Activated CD4-positive, alpha-beta T cell treated with anti-CD3 and anti-CD28 coated beads for 4 hours (primary cell): ENCODE measurements around the gene FAM120C.

Experiments used
- DNase-seq, 2 donors: peaks; one replicate each; pipeline ENCODE4 v3.0.0-alpha.2; 2020

The FAM120C gene, protein sequence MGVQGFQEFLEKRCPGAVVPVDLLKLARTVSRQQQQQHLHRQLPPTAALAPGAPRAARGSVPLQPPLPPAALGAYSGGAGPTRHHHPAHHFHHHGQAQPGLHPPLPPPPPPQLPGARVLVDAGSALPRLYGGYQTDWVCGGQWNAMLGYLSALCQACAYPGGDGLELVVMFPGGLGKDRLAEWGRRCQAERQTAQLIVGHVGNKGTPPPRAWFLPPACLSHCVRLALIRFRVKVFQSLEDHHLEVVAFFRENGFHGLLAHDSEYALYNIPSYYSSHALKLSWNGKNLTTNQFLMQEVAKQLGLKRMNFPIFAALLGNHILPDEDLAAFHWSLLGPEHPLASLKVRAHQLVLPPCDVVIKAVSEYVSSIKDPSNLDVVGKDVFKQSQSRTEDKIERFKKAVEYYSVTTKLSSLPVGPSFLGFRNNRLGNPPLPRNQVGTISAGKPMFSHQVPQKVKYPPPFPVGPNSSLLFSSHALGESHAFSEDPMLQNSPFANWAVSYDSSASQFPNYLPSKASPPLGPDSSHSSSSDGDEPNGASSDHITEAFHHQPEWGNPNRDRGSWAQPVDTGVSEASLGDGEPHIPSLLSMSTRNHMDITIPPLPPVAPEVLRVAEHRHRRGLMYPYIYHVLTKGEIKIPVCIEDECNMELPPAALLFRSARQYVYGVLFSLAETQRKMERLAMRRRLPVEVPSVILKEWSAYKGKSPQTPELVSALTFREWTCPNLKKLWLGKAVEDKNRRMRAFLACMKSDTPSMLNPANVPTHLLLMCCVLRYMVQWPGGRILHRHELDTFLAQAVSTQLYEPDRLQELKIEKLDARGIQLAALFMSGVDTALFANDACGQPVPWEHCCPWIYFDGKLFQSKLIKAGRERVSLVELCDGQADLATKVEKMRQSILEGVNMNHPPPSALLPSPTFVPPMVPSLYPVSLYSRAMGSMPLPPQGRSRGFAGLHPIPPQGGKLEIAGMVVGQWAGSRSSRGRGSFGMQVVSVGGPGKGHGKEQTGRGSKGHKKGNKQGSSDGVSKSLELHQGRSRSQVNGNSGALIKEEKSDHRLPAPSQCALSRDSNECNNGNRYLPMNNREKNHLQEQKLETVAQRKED

DNA sequence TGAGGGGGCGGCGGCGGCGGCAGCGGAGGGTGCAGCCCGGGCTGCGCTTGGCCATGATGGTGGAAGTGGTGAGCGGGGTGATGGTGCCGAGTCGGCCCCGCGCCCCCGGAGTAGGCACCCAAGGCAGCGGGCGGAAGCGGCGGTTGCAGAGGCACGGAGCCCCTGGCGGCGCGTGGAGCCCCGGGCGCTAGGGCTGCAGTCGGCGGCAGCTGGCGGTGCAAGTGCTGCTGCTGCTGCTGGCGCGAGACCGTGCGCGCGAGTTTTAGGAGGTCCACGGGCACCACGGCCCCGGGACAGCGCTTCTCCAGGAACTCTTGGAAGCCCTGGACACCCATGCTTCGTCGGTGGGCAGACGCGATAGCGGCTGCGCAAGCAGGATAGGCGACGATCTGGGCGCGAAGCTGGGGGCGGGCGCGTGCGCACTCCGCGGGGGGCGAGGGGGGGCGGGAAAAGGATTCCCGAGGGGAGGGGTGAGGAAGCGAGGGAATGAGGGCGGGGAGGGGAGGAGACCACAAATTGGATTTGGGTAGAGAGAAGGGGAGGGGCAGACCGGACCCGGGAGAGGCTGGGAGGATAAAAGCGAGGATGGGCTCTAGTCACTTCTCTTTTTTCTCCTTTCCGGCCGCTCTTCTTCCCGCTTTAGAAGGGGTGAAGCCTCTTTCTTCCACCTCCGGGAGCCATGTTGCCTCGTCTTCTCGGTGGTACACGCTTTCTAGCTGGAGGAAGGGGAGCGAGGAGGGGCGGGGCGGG, at the start of gene FAM120C:
TSS of gene FAM120C (minus strand) at position 391 of the 750 bp plus-strand sequence. CDS start at position 335, 56 bp downstream.
- DNase-seq, result peak; percentile 69

DNA sequence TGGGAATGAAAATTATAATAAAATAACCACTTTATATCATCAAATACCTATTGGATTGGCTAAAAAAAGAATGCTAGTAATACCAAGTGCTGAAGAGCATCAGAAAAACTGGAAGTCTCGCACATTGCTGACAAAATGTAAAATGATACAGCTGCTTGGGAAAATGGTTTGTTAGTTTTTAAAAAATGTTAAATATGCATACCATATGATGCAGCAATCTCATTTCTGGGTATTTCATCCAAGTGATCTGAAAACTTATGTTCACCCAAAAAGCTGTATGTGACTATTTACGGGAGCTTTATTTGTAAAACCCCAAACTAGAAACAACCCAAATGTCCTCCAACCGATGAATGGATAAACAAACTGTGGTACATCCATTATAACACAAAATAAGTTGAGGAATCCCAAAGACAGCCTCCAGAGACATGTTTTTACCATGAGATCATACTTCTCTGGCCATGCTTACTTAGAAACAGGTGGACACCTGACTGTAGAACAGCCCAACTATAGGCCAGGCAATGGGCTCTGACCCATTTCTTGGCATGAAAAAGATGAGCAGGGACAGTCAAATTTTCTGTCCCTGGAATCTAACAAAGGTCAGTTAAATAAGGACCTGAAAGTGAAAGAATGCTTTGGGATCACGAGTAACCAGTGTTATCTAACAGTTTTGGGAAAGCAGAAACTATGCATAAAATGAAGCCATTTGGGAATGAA, 47.5 kb upstream of the FAM120C start:
- no peak for DNase-seq

DNA sequence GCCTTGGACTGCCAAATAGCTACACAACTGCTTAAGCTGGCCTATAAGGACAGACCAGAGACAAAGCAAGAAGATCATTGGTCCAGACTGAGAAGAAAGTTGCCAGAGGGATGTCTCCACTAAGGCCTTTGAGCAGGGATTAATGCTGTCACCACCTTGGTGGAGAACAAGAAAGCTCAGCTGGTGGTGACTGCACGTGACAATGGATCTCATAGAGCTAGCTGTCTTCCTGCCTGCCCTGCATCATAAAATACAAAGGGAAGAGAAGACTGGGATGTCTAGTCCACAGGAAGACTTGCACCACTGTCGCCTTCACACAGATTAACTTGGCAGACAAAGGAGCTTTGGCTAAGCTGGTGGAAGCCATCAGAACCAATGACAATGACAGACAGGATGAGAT, 40.5 kb upstream of the FAM120C start:
- no peak for DNase-seq

DNA sequence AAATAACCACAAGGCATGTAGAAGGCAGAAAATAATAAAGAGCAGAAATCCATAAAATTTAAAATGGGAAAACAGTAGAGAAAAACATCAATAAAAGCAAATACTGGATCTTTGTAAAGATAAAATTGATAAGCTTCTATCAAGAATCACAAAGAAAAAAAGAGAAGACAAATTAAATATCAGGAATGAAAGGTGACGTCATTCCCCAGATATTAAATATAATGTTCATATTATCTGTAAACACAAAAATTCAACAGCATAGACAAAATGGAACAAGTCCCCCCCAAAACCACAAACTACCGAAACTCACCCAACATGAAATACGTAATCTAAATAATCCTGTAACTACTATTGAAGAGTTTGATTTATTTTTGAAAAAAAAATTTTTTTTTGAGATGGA, 30.5 kb upstream of the FAM120C start:
- DNase-seq, result no peak

DNA sequence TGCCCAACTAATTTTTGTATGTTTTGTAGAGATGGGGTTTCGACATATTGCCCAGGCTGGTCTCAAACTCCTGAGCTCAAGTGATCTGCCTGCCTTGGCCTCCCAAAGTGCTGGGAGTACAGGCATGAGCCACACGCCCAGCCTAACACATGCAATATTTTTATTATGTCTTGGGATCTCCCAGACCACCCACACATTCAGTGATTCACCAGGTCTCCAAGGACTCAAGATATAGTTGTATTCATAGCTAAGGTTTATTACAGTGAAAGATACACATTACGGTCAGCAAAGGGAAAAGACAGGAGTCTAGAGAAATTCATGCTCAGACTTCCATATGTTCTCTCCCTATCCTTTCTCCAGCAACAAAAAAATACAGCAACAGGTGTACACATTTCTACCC, 25.5 kb upstream of the FAM120C start:
- DNase-seq, result no peak

DNA sequence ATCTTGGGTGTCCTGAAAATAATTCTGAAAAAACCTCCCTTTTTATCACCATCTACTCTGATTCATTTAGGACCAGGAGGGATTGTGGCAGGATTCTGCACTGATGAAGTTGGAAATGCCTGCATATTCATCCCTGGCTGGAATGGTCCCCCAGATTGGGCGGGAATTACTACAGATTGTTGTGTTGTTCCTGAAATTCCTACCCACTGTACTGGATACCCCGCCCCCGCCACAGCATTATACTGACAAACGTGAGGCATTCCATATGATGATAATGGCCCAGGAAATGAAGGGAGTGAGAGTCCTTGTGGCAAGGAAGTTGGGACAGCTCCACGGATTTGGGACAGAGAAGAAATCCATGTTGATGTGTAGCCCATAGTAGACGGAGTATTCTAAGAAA, 15.2 kb upstream of the FAM120C start:
- no peak for DNase-seq

DNA sequence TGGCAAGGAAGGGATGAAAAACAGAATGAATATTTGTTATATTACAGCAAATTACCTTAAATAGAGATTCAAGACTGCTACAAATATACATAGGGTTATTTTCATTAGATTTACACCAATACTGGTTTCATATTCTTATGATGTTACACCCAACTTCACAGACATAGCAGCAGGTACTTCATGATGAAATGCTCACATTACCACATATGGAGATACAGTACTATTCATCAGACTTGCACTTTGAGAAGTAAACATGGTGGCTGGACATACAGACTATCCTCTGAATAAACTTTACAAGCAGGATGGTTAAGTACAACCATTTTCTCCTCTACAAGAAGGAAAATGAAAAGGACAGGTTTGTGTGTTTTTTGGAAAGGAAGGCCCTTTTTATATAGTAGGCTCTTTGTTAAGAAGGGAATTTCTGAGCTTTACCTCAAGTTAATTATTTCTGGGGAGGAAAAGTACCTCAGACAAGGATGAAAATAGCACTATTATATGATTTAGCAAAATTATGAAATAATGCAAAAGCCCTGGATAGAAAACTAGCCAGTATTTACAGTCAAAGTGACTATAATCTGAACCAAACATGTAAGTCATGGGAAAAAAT, 12.0 kb upstream of the FAM120C start:
- DNase-seq, result no peak

DNA sequence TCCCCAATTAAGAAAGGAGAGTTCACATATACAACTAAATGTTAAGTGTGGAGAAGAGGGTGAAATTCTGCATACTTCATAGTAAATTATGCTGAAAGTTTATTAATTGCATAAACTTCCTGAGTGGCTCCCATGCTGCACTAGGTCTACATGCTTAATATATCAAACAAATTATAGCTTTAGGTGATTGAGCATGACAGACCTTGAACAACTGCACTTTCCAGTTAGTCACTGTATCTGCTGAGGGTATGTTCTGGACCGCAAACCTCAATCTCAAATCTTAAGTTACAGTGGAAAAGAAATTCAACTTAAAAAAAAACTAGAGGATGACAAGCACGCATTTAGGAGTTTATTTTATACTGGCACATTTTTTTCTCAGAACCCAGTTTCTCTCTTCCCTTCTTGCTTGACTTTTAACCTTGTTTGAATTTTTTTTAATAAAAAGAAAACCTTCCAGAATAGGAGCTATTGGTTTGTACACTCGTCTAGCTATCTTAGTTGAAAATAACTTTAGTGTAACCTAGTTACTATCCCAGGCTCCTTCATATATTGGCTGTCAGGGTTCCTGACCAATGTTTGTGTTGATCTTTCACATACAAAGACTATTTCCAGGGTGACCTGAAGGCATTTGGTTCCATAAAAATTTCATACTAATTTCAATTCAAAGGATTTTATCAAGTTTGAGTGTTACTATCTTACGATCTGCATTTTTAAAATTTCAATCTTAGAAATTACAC, 10.2 kb upstream of the FAM120C start:
- no peak for DNase-seq

DNA sequence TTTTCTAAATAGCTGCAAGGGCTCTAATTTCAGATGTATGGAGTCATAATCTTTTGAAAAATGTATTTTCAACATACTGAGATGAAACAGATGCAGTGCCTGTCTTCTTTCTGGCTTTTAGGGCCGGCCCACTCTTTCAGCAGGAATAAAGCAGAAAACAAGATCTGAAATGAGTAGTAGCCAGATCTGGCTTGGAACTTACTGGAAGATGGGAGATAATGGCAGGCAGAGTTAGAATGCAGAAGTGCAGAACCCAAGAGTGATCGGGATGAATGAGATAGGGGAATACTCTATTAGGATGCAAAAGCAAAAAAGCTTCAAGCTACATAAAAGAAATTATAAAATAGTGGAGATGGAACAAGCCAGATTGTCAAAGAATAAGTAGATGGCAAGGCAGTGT, 1.4 kb upstream of the FAM120C start:
- DNase-seq, result no peak

DNA sequence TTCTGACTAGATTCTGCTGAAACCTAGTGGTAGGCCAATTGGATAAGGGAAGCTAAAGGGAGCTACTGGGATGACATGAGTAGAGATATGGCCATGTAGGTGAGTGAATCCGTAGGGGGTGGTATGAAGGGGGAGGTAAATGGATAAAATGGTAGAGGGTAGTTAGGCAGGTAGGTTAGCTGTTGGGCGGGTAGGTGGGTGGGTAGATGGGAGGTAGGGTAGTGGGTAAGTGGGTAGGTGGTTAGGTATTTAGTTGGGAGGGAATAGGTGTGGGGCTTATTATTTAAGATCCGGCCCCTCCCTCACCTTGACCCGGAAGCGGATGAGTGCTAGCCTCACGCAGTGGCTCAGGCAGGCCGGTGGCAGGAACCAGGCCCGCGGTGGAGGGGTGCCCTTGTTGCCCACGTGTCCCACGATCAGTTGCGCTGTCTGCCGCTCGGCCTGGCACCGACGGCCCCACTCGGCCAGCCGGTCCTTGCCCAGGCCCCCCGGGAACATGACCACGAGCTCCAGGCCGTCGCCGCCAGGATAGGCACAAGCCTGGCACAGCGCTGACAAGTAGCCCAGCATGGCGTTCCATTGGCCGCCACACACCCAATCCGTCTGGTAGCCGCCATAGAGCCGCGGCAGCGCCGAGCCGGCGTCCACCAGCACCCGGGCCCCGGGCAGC, 725 bp downstream of the FAM120C start:
- DNase-seq, result peak; percentile 61 to 67

DNA sequence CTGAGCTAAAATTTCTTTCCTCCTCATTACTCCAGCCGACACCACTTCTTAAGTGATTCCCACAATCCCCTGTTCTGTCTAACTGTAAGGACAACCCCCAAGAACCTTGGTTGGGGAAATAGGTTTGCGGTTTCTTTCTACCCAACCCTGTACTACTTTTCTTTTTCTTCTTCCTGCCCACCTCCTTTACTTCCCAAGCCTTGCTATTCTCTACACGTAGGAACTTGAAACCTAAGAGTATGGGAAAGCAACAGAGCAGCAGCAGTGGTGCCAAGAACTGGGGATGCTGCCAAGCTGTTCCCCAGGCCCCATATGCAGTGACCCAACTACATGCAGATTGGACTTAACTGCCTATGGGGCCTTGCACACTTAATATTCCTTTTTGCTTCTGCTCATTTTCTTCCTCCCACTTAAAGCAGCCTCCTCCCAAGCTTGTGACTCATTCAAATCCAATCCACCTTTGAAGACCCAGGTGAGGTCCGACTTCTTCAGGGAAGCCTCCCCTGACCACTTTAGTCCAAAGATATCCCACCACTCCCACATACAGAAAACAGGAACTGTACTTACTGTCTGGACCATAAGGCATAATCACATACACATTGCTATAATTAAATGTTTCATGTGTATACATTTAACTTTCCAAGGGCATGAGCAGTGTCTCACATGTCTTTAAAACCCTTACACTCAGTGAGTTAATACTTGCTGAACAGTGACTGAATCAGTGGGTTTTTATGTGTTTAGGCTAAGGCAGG, 1.7 kb downstream of the FAM120C start:
- DNase-seq, result no peak

DNA sequence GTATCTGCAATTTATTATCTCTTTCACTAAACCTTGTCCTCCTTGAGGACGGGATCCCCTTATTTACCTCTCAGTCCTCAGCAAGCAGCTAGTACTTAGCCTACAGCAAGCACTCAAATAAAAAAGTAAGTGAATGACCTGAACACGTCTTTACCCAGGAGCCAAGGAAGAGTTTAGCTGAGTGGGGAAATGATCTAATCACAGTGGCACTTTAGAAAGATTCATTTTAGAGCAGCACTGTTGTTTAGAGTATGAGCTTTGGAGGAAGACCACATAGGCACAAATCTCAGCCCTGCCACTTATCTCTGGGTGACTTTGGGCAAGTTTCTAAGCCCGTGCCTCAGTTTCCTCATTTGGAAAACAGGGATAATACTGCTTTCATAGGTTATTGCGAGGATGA, 2.7 kb downstream of the FAM120C start:
- DNase-seq, result no peak

DNA sequence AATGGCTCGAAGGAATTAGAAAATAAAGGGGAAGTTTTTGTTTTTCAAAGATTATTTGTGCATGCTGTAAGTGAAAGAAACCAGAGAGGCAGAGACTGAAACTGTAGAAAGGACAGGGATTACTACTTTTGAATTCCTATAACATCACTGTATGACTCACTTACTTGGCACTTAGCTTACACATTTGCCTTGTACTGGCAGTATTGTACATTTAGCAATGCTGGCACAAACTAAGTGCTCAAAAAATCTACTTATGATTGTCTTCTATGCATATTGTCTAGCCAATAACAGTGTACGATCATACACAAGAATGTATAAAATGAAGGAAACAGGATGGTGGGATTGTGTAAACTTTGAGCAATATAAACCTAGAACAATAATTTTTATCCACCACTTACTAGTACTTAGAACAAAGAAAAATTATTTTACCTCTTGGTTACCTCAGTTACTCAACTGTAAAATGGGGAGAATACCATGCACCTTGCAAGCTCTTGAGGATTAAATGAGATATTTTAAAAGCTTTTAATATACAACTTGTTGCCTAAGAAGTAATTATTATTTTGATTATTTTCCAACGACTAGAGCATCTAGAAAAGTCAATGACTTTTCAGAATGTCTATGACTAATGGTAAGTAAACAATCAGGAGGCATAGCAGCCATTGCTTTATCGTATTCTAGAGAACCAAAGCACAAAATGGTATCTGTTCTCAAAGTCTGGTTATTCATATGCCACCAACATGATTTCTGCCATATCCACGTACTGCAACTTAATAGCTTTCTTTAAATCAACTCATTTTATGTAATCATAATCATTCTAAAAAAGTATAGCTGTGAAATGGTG, 4.7 kb downstream of the FAM120C start:
- no peak for DNase-seq

DNA sequence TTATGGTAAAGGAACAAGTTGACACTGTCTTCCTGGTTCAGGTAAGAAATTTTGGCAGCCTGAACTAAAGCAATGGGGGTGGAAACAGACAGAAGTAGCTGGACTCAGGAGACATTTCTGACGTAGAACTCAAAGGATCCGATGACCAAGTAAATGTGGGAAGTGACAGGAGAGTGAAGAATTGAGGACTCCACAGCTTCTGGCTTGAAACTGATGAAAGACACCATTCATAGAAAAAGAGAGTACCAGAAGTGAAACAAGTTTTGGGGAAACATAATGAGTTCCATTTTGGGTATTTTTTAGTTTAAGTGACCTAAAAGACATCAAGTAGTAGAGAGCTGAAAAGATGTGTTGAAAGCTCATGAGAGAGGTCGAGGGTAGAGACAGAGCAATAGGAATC, 5.7 kb downstream of the FAM120C start:
- no peak for DNase-seq

DNA sequence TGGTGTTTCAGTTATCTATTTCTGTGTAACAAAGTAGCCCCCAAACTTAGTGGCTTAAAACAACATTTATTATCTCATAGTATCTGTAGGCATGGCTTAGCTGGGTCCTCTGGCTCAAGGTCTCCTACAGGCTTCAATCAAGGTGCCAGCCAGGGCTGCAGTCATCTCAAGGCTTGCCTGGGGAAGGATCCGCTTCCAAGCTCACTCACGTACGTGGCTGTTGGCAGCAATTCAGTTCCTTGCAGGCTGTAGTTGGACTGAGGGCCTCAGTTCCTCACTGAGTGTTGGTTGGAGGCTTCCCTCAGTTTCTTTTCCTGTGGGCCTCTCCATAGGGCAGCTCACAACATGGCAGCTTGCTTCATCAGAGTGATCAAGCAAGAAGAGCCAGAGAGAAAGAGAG, 9.3 kb downstream of the FAM120C start:
- DNase-seq, result no peak

DNA sequence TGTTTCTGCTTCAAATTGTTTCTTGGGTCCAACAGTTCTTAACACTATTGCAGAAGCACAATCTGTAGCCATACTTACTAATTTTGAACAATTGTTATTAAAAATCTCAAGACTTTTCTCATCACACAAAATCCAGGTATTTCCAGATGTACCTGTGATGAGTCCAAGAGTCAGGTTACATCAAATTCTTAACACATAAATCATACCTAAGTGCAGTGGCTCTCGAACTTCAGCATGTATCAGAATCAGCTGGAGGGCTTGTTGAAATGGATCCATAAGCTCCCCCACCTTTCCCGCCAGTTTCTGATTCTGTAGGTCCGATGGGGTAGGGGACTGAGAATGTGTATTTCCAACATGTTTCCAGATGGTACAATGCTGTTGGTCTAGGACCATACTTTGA, 10.6 kb downstream of the FAM120C start:
- DNase-seq, result no peak

DNA sequence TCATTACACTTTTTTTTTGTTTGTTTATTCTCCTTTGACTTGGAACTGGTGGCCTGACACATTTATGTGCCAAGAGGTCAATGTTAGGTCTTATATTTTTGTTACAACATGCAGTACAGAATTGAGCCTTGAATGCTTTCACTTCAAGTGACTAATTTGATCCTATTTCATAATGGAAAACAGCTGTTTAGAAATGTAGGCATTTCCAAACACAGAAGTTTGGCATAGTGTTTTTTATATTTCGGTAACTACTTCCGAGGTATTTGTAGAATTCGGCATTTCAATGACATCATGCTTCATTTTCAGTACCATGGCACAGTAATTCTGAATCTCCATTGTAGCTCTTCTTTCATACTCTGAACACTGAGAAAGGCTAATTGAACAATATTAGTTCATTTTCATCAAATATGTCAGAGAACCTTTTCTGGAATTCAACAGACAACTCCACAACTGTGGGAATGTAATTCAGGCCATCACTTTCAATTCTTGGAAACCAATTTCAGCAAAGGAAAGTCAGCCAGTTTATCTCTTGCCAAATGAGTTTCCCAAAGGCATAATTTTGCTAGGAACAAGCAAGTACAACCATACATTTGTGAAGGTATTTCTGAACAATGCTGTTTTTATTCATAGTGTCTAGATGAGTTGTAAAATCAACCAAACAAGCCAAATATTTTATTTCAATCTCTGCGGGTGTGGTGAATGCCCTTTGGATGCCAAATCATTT, 11.4 kb downstream of the FAM120C start:
- DNase-seq, result no peak

DNA sequence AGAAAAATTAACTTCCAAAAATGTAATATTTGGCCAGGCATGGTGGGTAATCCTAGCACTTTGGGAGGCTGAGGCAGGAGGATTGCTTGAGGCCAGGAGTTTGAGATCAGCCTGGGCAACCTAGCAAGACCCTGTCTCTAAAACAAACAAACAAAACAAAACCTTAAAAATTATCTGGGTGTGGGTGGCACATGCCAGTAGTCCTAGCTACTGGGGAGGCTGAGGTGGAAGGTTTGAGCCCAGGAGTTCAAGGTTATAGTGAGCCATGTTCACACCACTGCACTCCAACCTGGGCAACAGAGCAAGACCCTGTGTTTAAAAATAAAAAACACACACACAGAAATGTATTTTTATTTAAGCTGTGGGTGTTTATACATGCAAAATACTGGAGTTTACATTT, 12.0 kb downstream of the FAM120C start:
- DNase-seq, result no peak
